Effector memory CD8-positive, alpha-beta T cell (primary cell): ENCODE results near the gene PPP1R7.

ENCODE experiments used
- ATAC-seq: fragments of 150-1000 bp; cut with Tn5 transposase; replicated peaks from 2 replicates; pipeline ENCODE4 v1.10.0; 2021; ENCODE audit warnings: mild to moderate bottlenecking, moderate library complexity
- DNase-seq, 3 experiments: peaks; one replicate each; pipeline ENCODE4 v3.0.0; 2021
- H3K27ac Mint-ChIP-seq, 2 donors: one replicate each; pipeline ENCODE4 v1.8.0; 2022; ENCODE audit warnings: mild to moderate bottlenecking in 2 of 2, mixed read lengths in 2 of 2, moderate library complexity in 2 of 2
- H3K27me3 Mint-ChIP-seq, 2 donors: one replicate each; pipeline ENCODE4 v1.8.0; 2022; ENCODE audit warnings: mixed read lengths in 2 of 2
- H3K36me3 Mint-ChIP-seq: one replicate; pipeline ENCODE4 v1.8.0; 2022; ENCODE audit warnings: mild to moderate bottlenecking, moderate library complexity, mixed read lengths; ENCODE audit not compliant: insufficient read depth
- H3K4me1 Mint-ChIP-seq, 2 donors: one replicate each; pipeline ENCODE4 v1.8.0; 2022; ENCODE audit warnings: low read depth in 2 of 2, mixed read lengths in 2 of 2
- H3K4me3 Mint-ChIP-seq, 2 donors: one replicate each; pipeline ENCODE4 v1.8.0; 2022; ENCODE audit warnings: mild to moderate bottlenecking in 2 of 2, mixed read lengths in 2 of 2, moderate library complexity in 2 of 2
- H3K9me3 Mint-ChIP-seq, 2 donors: one replicate each; pipeline ENCODE4 v1.8.0; 2022; ENCODE audit warnings: mixed read lengths in 2 of 2

The PPP1R7 gene

GRCh38 chr2:241226723-241227572, 76.7 kb downstream of the PPP1R7 start:
- H3K4me1 Mint-ChIP-seq: peaks cover 7 to 9% of the 10 kb centered on the region in 2 donors
- DNase-seq (no peak), ATAC-seq (no peak)
- no peaks in the 10 kb centered on the region for H3K9me3 Mint-ChIP-seq
- no peak overlapping the region for H3K4me3 Mint-ChIP-seq
- H3K27me3 Mint-ChIP-seq: no peaks in the 10 kb centered on the region
- H3K27ac Mint-ChIP-seq: no peak overlapping the region
- peaks cover 29% of the 10 kb centered on the region for H3K36me3 Mint-ChIP-seq

GRCh38 chr2:241227594-241227993, 77.3 kb downstream of the PPP1R7 start:
- no peaks in the 10 kb centered on the region for H3K9me3 Mint-ChIP-seq
- no peak overlapping the region for H3K4me3 Mint-ChIP-seq
- no peak overlapping the region for H3K27ac Mint-ChIP-seq
- ATAC-seq (no peak), DNase-seq (no peak)
- peaks cover 34% of the 10 kb centered on the region for H3K36me3 Mint-ChIP-seq
- H3K4me1 Mint-ChIP-seq: peaks cover 9 to 10% of the 10 kb centered on the region in 2 donors
- H3K27me3 Mint-ChIP-seq: no peaks in the 10 kb centered on the region

- Mint-ChIP-seq H3K4me3 (no peak overlapping the region), H3K9me3 (no peaks in the 10 kb centered on the region), H3K4me1 (peaks cover 11% of the 10 kb centered on the region in 2 donors), H3K36me3 (peaks cover 39% of the 10 kb centered on the region), H3K27ac (no peak overlapping the region), H3K27me3 (no peaks in the 10 kb centered on the region)
- DNase-seq: no peak
- no peak for ATAC-seq
Observed at GRCh38 chr2:241228081-241228859, 78.0 kb downstream of the PPP1R7 start.

- H3K9me3 Mint-ChIP-seq: no peaks in the 10 kb centered on the region
- no peak overlapping the region for H3K27ac Mint-ChIP-seq
- H3K4me1 Mint-ChIP-seq: peaks cover 8 to 11% of the 10 kb centered on the region in 2 donors
- DNase-seq (no peak), ATAC-seq (no peak)
- peaks cover 42% of the 10 kb centered on the region for H3K36me3 Mint-ChIP-seq
- H3K27me3 Mint-ChIP-seq: no peaks in the 10 kb centered on the region
- no peak overlapping the region for H3K4me3 Mint-ChIP-seq
Observed at GRCh38 chr2:241228860-241229516, 78.7 kb downstream of the PPP1R7 start.

GRCh38 chr2:241229563-241230401, 79.5 kb downstream of the PPP1R7 start:
- Mint-ChIP-seq H3K27me3 (no peaks in the 10 kb centered on the region), H3K9me3 (no peaks in the 10 kb centered on the region), H3K36me3 (peaks cover 44% of the 10 kb centered on the region), H3K27ac (no peak overlapping the region), H3K4me1 (peaks cover 3 to 7% of the 10 kb centered on the region in 2 donors), H3K4me3 (no peak overlapping the region)
- ATAC-seq (no peak), DNase-seq (no peak)

- ATAC-seq: no peak
Observed at GRCh38 chr2:241230435-241230834, 80.2 kb downstream of the PPP1R7 start.

GRCh38 chr2:241232736-241233575, 82.7 kb downstream of the PPP1R7 start:
- H3K36me3 Mint-ChIP-seq: peaks cover 71% of the 10 kb centered on the region
- no peaks in the 10 kb centered on the region for H3K9me3 Mint-ChIP-seq
- H3K4me1 Mint-ChIP-seq: peaks cover 4 to 7% of the 10 kb centered on the region in 2 donors
- no peak for DNase-seq
- no peak overlapping the region for H3K4me3 Mint-ChIP-seq
- no peaks in the 10 kb centered on the region for H3K27me3 Mint-ChIP-seq
- peak overlapping the region; percentile 19 to 86 for H3K27ac Mint-ChIP-seq
- no peak for ATAC-seq

More at GRCh38 chr2:241230435-241230834, 80.2 kb downstream of the PPP1R7 start:
- Mint-ChIP-seq H3K9me3 (no peaks in the 10 kb centered on the region), H3K27me3 (no peaks in the 10 kb centered on the region), H3K4me3 (no peak overlapping the region), H3K36me3 (peaks cover 51% of the 10 kb centered on the region), H3K4me1 (peaks cover 2 to 7% of the 10 kb centered on the region in 2 donors), H3K27ac (no peak overlapping the region)
- no peak for DNase-seq
